Measurements from ENCODE around the gene SUCNR1.

The SUCNR1 gene

DNA sequence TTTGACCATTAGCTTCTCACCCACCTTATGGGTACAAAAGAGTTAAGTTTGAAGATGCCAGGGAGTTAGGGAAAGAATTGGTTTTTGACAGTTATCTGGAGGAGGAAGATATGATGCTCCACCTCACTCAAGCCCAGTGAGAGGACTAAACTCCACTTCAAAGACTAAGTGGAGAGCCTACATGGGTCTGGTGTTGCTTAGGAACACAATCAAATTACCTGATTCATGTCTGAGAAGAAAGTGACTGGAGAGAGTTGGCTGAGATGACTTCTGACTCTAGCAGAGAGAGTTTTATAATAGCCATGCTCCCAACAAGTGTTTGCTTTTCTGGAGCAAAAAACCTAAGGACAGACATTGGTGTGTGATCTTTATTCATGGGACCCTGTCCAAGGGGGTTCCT lies 43.3 kb downstream of the SUCNR1 start:
- H3K27ac ChIP-seq, result no peak overlapping the region

GRCh38 chr3:151918253-151919029 lies 45.0 kb downstream of the SUCNR1 start:
- TF ChIP-seq CTCF (IDR thresholded peaks at IDR 0.05) (peak; percentile 78), ZFX (IDR thresholded peaks at IDR 0.05; ENCODE audit: borderline replicate concordance) (no peak)
- no peak overlapping the region for H3K27ac ChIP-seq

More for the DNA sequence above, 43.3 kb downstream of the SUCNR1 start:
- TF ChIP-seq CTCF (IDR thresholded peaks at IDR 0.05) (no peak), ZFX (IDR thresholded peaks at IDR 0.05; ENCODE audit: borderline replicate concordance) (no peak)

DNA sequence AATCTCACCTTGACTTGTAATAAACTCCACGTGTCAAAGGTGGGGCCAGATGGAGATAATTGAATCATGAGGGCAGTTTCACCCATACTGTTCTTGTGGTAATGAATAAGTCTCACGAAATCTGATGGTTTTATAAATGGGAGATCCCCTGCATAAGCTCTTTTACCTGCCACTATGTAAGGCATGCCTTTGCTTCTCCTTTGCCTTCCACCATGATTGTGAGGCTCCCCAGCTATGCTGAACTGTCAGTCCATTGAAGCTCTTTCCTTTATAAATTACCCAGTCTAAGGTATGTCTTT lies 45.5 kb downstream of the SUCNR1 start:
- H3K27ac ChIP-seq, result no peak overlapping the region
- no peak for TF ChIP-seq ZFX (IDR thresholded peaks at IDR 0.05; ENCODE audit: borderline replicate concordance)
- TF ChIP-seq CTCF (IDR thresholded peaks at IDR 0.05), result no peak

GRCh38 chr3:151919446-151919845 lies 46.0 kb downstream of the SUCNR1 start:
- no peak for TF ChIP-seq CTCF (IDR thresholded peaks at IDR 0.05)
- no peak for TF ChIP-seq ZFX (IDR thresholded peaks at IDR 0.05; ENCODE audit: borderline replicate concordance)
- H3K27ac ChIP-seq, result no peak overlapping the region

DNA sequence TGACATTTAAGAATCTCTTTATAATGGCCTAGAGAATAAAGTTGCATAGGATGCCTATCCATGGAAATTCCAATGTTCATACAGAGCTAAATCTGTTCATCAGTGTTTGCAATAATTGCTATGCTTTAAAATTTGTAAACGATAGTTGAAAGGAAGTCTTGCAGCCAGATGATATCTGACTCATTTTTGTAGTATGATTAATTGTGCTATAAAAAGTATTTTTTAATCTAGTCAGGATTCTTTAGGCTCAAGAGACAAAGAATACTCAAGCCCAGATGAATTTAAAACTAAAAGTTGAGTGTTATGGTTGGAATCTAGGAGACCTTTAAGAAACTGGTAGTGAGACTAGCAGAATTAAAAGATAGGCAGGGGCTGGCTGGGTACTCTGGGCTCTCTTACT lies 50.5 kb downstream of the SUCNR1 start:
- H3K27ac ChIP-seq, result no peak overlapping the region
- TF ChIP-seq ZFX (IDR thresholded peaks at IDR 0.05; ENCODE audit: borderline replicate concordance) (no peak), CTCF (IDR thresholded peaks at IDR 0.05) (no peak)

GRCh38 chr3:151924753-151925152 lies 51.3 kb downstream of the SUCNR1 start:
- no peak overlapping the region for H3K27ac ChIP-seq
- no peak for TF ChIP-seq CTCF (IDR thresholded peaks at IDR 0.05)
- no peak for TF ChIP-seq ZFX (IDR thresholded peaks at IDR 0.05; ENCODE audit: borderline replicate concordance)

- TF ChIP-seq ZFX (IDR thresholded peaks at IDR 0.05; ENCODE audit: borderline replicate concordance) (no peak), CTCF (IDR thresholded peaks at IDR 0.05) (no peak)
- no peak overlapping the region for H3K27ac ChIP-seq
These were observed 52.0 kb downstream of the SUCNR1 start for GRCh38 chr3:151925419-151925818.
